DMS 273 treated with DMSO at 0.1 percent for 48 hours (cell line): ENCODE measurements around the gene RPS27A.
A peak's percentile ranks its signal among the peaks of the same experiment; 100 is the strongest.
"Not testable (repeated sequence)": the region's sequence is repeated elsewhere in the genome, so short reads cannot be mapped to it uniquely, and the experiment has no call there.

ENCODE experiments used
- DNase-seq: peaks from one replicate; lab custom pipeline; 2025; lab: John Stamatoyannopoulos, UW

RPS27A gene

GRCh38 chr2:55232084-55232862, at the start of gene RPS27A, which contains the start of gene CLHC1:
Gene RPS27A, plus strand, starts transcription at chr2:55232688. Its CDS starts 137 bp downstream, at chr2:55232825.
Gene CLHC1, minus strand, starts transcription at chr2:55232293. Its CDS starts 9,882 bp downstream, at chr2:55222411.
- peak; percentile 95 for DNase-seq

GRCh38 chr2:55186837-55187236, 45.7 kb upstream of the RPS27A start:
- DNase-seq: not testable (repeated sequence)

- DNase-seq: not testable (repeated sequence)
Observed at GRCh38 chr2:55191888-55192287, 40.6 kb upstream of the RPS27A start.

- DNase-seq: no peak
Observed at GRCh38 chr2:55196526-55196925, 36.0 kb upstream of the RPS27A start.

- no peak for DNase-seq
Observed at GRCh38 chr2:55200416-55200815, 32.1 kb upstream of the RPS27A start.

- no peak for DNase-seq
Observed at GRCh38 chr2:55204536-55204935, 28.0 kb upstream of the RPS27A start.

- no peak for DNase-seq
Observed at GRCh38 chr2:55204950-55205349, 27.5 kb upstream of the RPS27A start.

- DNase-seq: no peak
Observed at GRCh38 chr2:55213822-55214221, 18.7 kb upstream of the RPS27A start.

GRCh38 chr2:55223958-55224760, 8.3 kb upstream of the RPS27A start:
- no peak for DNase-seq

- DNase-seq: peak; percentile 58
Observed at GRCh38 chr2:55224761-55225261, 7.7 kb upstream of the RPS27A start.

- no peak for DNase-seq
Observed at GRCh38 chr2:55225481-55226020, 6.9 kb upstream of the RPS27A start.

GRCh38 chr2:55227437-55228225, 4.9 kb upstream of the RPS27A start:
- not testable (repeated sequence) for DNase-seq

GRCh38 chr2:55228226-55228563, 4.3 kb upstream of the RPS27A start:
- DNase-seq: no peak

GRCh38 chr2:55229221-55229620, 3.3 kb upstream of the RPS27A start:
- DNase-seq: no peak

GRCh38 chr2:55230551-55230950, 1.9 kb upstream of the RPS27A start:
- DNase-seq: no peak

- peak; percentile 29 for DNase-seq
Observed at GRCh38 chr2:55231546-55232083, 873 bp upstream of the RPS27A start.

- no peak for DNase-seq
Observed at GRCh38 chr2:55232863-55233657, 572 bp downstream of the RPS27A start.

- no peak for DNase-seq
Observed at GRCh38 chr2:55233658-55233940, 1.1 kb downstream of the RPS27A start.

GRCh38 chr2:55235724-55236538, 3.4 kb downstream of the RPS27A start:
- DNase-seq: no peak

- no peak for DNase-seq
Observed at GRCh38 chr2:55236992-55237543, 4.6 kb downstream of the RPS27A start.
